IPS-11a (cell line): ENCODE measurements around the gene PCIF1.

ENCODE experiments used
- H3K4me3 ChIP-seq: one replicate; pipeline ENCODE4 v1.5.1; 2013; ENCODE audit warnings: low read depth, low read length, control low read depth

The PCIF1 gene

DNA sequence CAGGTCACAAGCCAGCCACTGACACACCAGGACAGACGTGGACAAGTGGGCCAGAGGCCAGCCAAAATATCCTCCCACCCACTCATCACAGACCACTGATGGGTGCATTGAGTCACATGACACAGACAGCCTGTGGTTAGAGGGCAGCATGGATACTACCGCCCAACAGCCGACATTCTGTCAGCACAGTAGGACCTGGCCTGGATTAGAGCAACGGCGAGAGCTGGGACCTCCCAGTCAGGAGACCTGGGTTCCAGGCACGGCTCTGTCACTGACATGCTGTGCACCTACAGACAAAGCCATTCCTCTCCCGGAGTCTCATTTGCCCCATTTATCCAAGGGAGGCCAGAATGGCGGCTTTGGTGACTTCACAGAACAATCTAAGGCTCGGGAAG lies 29.5 kb downstream of the PCIF1 start:
- no peak overlapping the region for H3K4me3 ChIP-seq

- no peak overlapping the region for H3K4me3 ChIP-seq
These were observed 30.9 kb downstream of the PCIF1 start for GRCh38 chr20:45965169-45966002.

- no peak overlapping the region for H3K4me3 ChIP-seq
These were observed 33.1 kb downstream of the PCIF1 start for GRCh38 chr20:45967551-45968080.

GRCh38 chr20:45968081-45968671 lies 33.7 kb downstream of the PCIF1 start:
- H3K4me3 ChIP-seq: no peak overlapping the region

- no peak overlapping the region for H3K4me3 ChIP-seq
These were observed 34.6 kb downstream of the PCIF1 start for GRCh38 chr20:45968801-45969711.

- no peak overlapping the region for H3K4me3 ChIP-seq
These were observed 35.5 kb downstream of the PCIF1 start for GRCh38 chr20:45969712-45970634.

GRCh38 chr20:45970646-45971424 lies 36.4 kb downstream of the PCIF1 start:
- peak overlapping the region; percentile 66 for H3K4me3 ChIP-seq

DNA sequence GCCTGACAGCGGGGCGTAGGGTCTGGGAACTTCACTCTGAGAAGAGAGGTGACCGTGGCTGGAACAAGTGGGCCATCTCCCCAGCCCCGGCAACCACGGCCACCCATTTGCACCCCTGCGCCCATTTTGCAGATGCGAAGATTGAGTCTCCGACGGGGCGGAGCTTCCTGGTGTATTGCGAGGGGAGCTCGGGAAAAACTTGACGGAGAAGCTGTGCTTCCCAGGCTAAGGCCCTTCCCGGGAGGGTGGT lies 36.9 kb downstream of the PCIF1 start:
- peak overlapping the region; percentile 66 for H3K4me3 ChIP-seq

DNA sequence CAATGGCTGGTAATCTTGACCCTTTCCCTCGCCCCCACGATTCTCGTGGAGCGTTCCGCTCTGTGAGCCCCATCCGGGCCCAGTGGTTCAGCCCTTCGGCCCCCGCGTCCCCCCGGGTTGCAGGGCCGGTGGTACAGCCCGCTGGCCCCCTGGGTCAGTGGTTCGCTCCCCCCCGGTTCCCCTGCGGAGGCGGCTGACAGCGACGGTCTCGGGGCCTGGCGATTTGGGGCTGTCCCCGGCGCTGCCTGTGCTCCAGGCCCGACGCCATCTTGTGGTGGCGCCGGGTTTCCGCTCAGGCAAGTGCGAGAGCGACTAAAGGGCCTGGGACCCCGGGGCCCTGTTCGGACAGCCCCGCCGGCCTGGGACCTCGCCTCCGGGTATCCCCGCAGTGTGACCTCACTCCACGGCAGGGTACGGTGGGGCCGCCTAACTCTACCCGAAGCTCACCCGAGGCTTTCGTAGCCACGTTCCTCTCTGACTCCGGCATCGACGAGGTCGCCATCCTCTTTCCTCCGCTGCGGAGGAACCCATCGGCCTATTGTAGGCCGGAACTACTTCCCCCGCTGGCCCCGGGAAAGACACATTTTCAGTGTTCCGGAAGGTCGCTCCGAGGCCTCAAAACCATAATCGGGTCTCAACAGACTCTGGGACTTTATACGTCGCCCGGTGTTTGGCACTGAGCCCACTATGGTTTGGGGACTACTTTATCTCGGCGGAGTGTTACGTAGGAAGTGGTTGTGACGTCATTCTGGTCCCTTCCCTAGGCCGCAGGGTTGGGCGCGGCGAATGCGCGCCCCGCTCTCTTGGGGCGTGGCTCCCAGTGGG lies 37.4 kb downstream of the PCIF1 start, which contains the start of gene ZNF335:
Gene ZNF335, minus strand, starts transcription at position 529 of the 825 bp plus-strand sequence. CDS start 793 bp downstream, outside the sequence.
- peak within 1 kb of the TSS; percentile 66 for H3K4me3 ChIP-seq

GRCh38 chr20:45972500-45973183 lies 38.2 kb downstream of the PCIF1 start:
- peak overlapping the region; percentile 66 for H3K4me3 ChIP-seq

DNA sequence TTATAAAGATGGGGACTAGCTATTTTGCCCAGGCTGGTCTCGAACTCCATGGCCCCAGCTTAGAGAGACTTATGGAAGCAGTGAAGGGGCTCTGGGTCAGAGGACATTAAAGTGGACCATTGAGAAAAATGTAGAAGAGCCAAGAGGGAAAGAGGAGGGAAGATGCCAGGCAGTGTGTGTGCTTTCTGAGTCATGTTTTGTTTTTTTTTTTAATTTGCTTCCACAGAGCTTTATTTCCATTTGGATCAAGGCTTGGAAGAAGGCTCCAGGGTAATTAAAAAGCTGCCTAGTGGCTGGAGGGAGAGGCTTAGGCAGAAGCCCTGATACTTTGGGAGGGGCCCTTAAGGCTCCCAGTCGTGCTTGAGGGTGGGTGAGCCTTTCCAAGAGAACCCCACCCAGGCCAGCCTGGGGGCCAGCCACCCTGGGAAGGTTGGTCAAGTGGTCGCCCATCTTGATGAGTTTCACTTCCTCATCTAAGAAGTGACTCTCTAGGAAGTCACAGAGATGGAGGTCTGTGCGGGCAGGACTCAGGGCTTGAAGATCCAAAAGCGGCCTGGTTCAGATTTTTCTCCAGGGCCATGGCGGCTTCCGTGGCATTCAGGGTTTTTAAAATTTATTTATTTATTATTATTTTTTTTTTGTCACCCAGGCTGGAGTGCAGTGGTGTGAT lies 40.5 kb downstream of the PCIF1 start:
- H3K4me3 ChIP-seq: no peak overlapping the region

GRCh38 chr20:45975686-45976085 lies 41.2 kb downstream of the PCIF1 start:
- H3K4me3 ChIP-seq: no peak overlapping the region

GRCh38 chr20:45976086-45976485 lies 41.6 kb downstream of the PCIF1 start:
- no peak overlapping the region for H3K4me3 ChIP-seq

GRCh38 chr20:45981261-45981660 lies 46.8 kb downstream of the PCIF1 start:
- H3K4me3 ChIP-seq: no peak overlapping the region

GRCh38 chr20:45983279-45983743 lies 48.8 kb downstream of the PCIF1 start:
- no peak overlapping the region for H3K4me3 ChIP-seq

DNA sequence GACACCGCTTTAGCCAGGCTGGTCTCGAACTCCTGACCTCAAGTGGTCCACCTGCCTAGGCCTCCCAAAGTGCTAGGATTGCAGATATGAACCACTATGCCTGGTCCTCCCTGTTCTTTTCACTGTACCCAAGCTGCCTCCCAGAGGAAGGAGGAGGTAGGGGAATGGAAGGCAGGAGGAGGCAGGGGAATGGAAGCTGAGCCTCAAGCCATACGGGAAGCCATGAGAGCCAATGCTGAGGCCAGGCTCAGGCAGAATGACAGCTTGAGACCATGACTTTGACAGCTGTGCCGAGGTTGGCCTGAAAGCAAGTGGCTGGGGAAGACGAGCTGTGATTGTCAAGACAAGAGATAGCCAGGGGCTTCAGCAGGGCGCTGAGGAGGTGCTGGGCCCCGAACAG lies 51.1 kb downstream of the PCIF1 start:
- H3K4me3 ChIP-seq: no peak overlapping the region

GRCh38 chr20:45987108-45987780 lies 52.8 kb downstream of the PCIF1 start:
- no peak overlapping the region for H3K4me3 ChIP-seq
